Liver (tissue), 3 donors: ENCODE results near the gene AFTPH.

Source experiments
- CTCF ChIP-seq: fragments of 150-350 bp; IDR thresholded peaks from 2 replicates; pipeline ENCODE4 v1.5.1; 2017; ENCODE audit warnings: improper control_type of control experiment, low read depth, low read length; ENCODE audit not compliant: missing input control
- HNF4A ChIP-seq, 2 donors: conservative IDR thresholded peaks; 2 replicates each; pipeline ENCODE4 v1.6.1; 2016; ENCODE audit warnings: antibody characterized with exemption in 2 of 2, mild to moderate bottlenecking in 2 of 2
- HNF4G ChIP-seq: IDR thresholded peaks from 2 replicates; pipeline ENCODE4 v1.6.1; 2016; ENCODE audit warnings: antibody characterized with exemption
- JUND ChIP-seq, 2 donors: IDR thresholded peaks; 2 replicates each; pipeline ENCODE4 v1.6.1; 2016; ENCODE audit warnings: antibody characterized with exemption in 2 of 2
- RAD21 ChIP-seq, 2 donors: IDR thresholded peaks; 2 replicates each; pipeline ENCODE4 v1.6.1; 2016; ENCODE audit warnings: antibody characterized with exemption in 2 of 2, mild to moderate bottlenecking in 2 of 2
- REST ChIP-seq: IDR thresholded peaks from 2 replicates; pipeline ENCODE4 v1.6.1; 2016; ENCODE audit warnings: antibody characterized with exemption, mild to moderate bottlenecking
- RXRA ChIP-seq, 2 donors: IDR thresholded peaks; 2 replicates each; pipeline ENCODE4 v1.6.1; 2017 to 2018; ENCODE audit warnings: antibody characterized with exemption in 2 of 2, mild to moderate bottlenecking in 1 of 2
- SP1 ChIP-seq: IDR thresholded peaks from 2 replicates; pipeline ENCODE4 v1.6.1; 2018; ENCODE audit warnings: antibody characterized with exemption, mild to moderate bottlenecking
- TAF1 ChIP-seq: conservative IDR thresholded peaks from 2 replicates; pipeline ENCODE4 v1.6.1; 2016; ENCODE audit warnings: antibody characterized with exemption, mild to moderate bottlenecking
- YY1 ChIP-seq: IDR thresholded peaks from 2 replicates; pipeline ENCODE4 v1.6.1; 2016; ENCODE audit warnings: antibody characterized with exemption, mild to moderate bottlenecking
- donor health status: healthy.
- donor health status: healthy.

- TF ChIP-seq CTCF (no peak), SP1 (no peak), REST (no peak), RAD21 (IDR thresholded peaks at IDR 0.05) (no peak), TAF1 (no peak), HNF4A (conservative IDR thresholded peaks at IDR 0.05) (no peak), YY1 (no peak), JUND (IDR thresholded peaks at IDR 0.05) (no peak), RXRA (IDR thresholded peaks at IDR 0.05) (no peak), HNF4G (no peak)
Observed at GRCh38 chr2:64604155-64604554, 80.0 kb downstream of the AFTPH start.
